ENCODE results near the gene FBLN2.

- TF ChIP-seq TAF1 (conservative IDR thresholded peaks at IDR 0.05) (no peak), CTCF (IDR thresholded peaks at IDR 0.05; ENCODE audit: low read depth, low read length, missing input control) (no peak), YY1 (IDR thresholded peaks at IDR 0.05) (no peak), GABPA (IDR thresholded peaks at IDR 0.05 in 1 of 2, conservative IDR thresholded peaks at IDR 0.05 in 1 of 2) (no peak), ATF3 (IDR thresholded peaks at IDR 0.05) (no peak), EGR1 (IDR thresholded peaks at IDR 0.05; ENCODE audit: low read depth in 2 of 2) (no peak), FOXA1 (IDR thresholded peaks at IDR 0.05) (no peak), REST (IDR thresholded peaks at IDR 0.05) (no peak), FOXA2 (IDR thresholded peaks at IDR 0.05) (no peak)
Observed at GRCh38 chr3:13567684-13568514, 19.0 kb downstream of the FBLN2 start.
